OCI-LY1 (cell line): ENCODE data around the gene TMED10.

Source experiments
- H2AFZ ChIP-seq: fragments of 200-600 bp; sonication (generic), shearing (Covaris generic); 2 replicates; pipeline ENCODE4 v1.6.0; 2014; ENCODE audit warnings: antibody characterized with exemption, mild to moderate bottlenecking, low read length
- H3F3A ChIP-seq: fragments of 200-600 bp; sonication (generic), shearing (Covaris generic); 2 replicates; pipeline ENCODE4 v1.6.0; 2014; ENCODE audit warnings: mild to moderate bottlenecking, antibody characterized with exemption, low read length, moderate library complexity; ENCODE audit not compliant: insufficient read depth
- H3K27ac ChIP-seq: fragments of 200-600 bp; sonication (generic); 2 replicates; pipeline ENCODE4 v1.5.1; 2014; ENCODE audit warnings: low read length, mixed run types, mild to moderate bottlenecking, low read depth; ENCODE audit not compliant: poor library complexity, severe bottlenecking
- H3K27me3 ChIP-seq: fragments of 200-600 bp; sonication (generic); 2 replicates; pipeline ENCODE4 v1.6.0; 2014; ENCODE audit warnings: antibody characterized with exemption, mild to moderate bottlenecking, low read length, moderate library complexity; ENCODE audit not compliant: insufficient read depth
- H3K36me3 ChIP-seq: fragments of 200-600 bp; sonication (generic); 2 replicates; pipeline ENCODE4 v1.6.1; 2014; ENCODE audit warnings: mild to moderate bottlenecking, antibody characterized with exemption, low read length, moderate library complexity, mixed read lengths; ENCODE audit not compliant: insufficient read depth
- H3K4me1 ChIP-seq: fragments of 200-600 bp; sonication (generic); 2 replicates; pipeline ENCODE4 v1.5.1; 2014; ENCODE audit warnings: mild to moderate bottlenecking, low read length, moderate library complexity; ENCODE audit not compliant: insufficient read depth, severe bottlenecking
- H3K4me2 ChIP-seq: fragments of 200-600 bp; sonication (generic), shearing (Covaris generic); 2 replicates; pipeline ENCODE4 v1.6.1; 2014; ENCODE audit warnings: low read length
- H3K4me3 ChIP-seq: fragments of 200-600 bp; sonication (generic); 2 replicates; pipeline ENCODE4 v1.5.1; 2014; ENCODE audit warnings: low read length, low read depth, mild to moderate bottlenecking, mixed read lengths; ENCODE audit not compliant: poor library complexity, severe bottlenecking
- H3K79me2 ChIP-seq: fragments of 200-600 bp; shearing (Covaris generic); 2 replicates; pipeline ENCODE4 v1.6.1; 2016; ENCODE audit warnings: mixed run types, low read length, mixed read lengths; ENCODE audit not compliant: insufficient read depth
- H3K9ac ChIP-seq: fragments of 200-600 bp; sonication (generic), shearing (Covaris generic); 2 replicates; pipeline ENCODE4 v1.6.1; 2014; ENCODE audit warnings: mild to moderate bottlenecking, low read length, mixed read lengths
- H3K9me2 ChIP-seq: fragments of 200-600 bp; sonication (generic), shearing (Covaris generic); 2 replicates; pipeline ENCODE4 v1.6.1; 2014; ENCODE audit warnings: low read depth, mild to moderate bottlenecking, low read length, mixed read lengths
- H3K9me3 ChIP-seq: fragments of 200-600 bp; shearing (Covaris generic); 2 replicates; pipeline ENCODE4 v1.6.1; 2014; ENCODE audit warnings: low read length, mixed read lengths
- H4K20me1 ChIP-seq: fragments of 200-600 bp; sonication (generic), shearing (Covaris generic); 2 replicates; pipeline ENCODE4 v1.6.0; 2016; ENCODE audit warnings: mild to moderate bottlenecking, low read length; ENCODE audit not compliant: insufficient read depth
- EZH2 ChIP-seq: fragments of 200-600 bp; sonication (generic), shearing (Covaris generic); IDR thresholded peaks from 2 replicates; pipeline ENCODE4 v1.8.0; 2017; ENCODE audit warnings: borderline replicate concordance, mixed run types, mild to moderate bottlenecking, antibody characterized with exemption, low read length, moderate library complexity, mixed read lengths
- TF ChIP-seq, protein P1 (sequence below): fragments of 200-600 bp; sonication (generic), shearing (Covaris generic); IDR thresholded peaks from 2 replicates; pipeline ENCODE4 v1.5.1; 2017; ENCODE audit warnings: mild to moderate bottlenecking, antibody characterized with exemption, low read length, moderate library complexity, mixed read lengths

The TMED10 gene

DNA sequence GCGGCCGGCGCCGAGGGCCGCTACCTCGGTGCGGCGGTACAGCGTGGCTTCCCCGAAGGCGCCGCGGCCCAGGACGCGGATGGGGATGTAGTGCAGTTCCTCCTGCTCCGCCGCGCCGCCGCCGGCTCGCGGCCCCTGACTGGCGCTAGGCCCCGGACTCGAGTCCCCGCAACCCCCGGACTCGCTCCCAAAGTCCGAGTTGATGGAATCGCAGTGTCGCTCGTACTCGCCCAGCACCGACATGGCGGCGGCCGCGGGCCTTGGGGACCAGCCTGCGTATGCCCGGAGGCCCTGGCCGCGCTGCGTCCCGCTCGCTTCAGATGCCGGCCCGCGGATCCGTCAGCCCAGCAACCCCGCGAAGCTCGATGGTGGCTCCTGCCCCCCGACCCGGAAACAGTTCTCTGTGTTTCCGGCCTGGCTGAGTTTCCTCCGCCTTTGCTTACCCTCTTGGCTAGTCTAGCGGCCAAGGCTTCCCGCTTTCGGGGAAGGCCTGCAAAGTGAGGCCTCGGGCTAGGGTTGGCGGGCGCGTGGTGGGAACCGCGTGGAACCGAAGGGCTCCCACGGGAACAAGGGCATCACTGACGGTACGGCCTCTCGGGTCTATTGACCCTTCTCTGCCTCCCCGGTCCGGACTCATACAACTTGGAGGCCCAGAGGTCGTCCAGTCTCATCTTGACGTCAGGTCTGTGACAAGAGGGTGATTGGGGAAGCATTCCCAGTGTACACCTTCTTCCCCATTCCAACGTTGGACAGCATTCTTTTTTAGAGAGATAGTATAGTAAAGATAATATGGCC lies 49.5 kb downstream of the TMED10 start, which contains the start of gene NEK9:
Gene NEK9, minus strand, starts transcription at position 370 of the 795 bp plus-strand sequence. Its CDS starts 127 bp downstream, at position 243.
- H2AFZ ChIP-seq = 0 out of 2 replicates have a peak within 1 kb of the TSS, but pooled peaks have one; percentile 2
- H3K9me3 ChIP-seq = no peaks in the 10 kb centered on the region
- no peaks in the 10 kb centered on the region for H3K9me2 ChIP-seq
- H3K9ac ChIP-seq = peak within 1 kb of the TSS; percentile 94
- TF ChIP-seq EZH2 = no peak
- TF ChIP-seq, protein P1, sequence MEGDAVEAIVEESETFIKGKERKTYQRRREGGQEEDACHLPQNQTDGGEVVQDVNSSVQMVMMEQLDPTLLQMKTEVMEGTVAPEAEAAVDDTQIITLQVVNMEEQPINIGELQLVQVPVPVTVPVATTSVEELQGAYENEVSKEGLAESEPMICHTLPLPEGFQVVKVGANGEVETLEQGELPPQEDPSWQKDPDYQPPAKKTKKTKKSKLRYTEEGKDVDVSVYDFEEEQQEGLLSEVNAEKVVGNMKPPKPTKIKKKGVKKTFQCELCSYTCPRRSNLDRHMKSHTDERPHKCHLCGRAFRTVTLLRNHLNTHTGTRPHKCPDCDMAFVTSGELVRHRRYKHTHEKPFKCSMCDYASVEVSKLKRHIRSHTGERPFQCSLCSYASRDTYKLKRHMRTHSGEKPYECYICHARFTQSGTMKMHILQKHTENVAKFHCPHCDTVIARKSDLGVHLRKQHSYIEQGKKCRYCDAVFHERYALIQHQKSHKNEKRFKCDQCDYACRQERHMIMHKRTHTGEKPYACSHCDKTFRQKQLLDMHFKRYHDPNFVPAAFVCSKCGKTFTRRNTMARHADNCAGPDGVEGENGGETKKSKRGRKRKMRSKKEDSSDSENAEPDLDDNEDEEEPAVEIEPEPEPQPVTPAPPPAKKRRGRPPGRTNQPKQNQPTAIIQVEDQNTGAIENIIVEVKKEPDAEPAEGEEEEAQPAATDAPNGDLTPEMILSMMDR = no peak
- peak within 1 kb of the TSS; percentile 53 for H3K27ac ChIP-seq
- no peaks in the 10 kb centered on the region for H3F3A ChIP-seq
- H4K20me1 ChIP-seq = no peaks in the 10 kb centered on the region
- H3K36me3 ChIP-seq = peaks cover 8% of the 10 kb centered on the region; the same call in 1 of the 2 replicates
- no peaks in the 10 kb centered on the region for H3K27me3 ChIP-seq
- peaks cover 32% of the 10 kb centered on the region for H3K79me2 ChIP-seq
- peak within 1 kb of the TSS; percentile 100 for H3K4me2 ChIP-seq
- H3K4me3 ChIP-seq = peak within 1 kb of the TSS; percentile 91
- peaks cover 40% of the 10 kb centered on the region for H3K4me1 ChIP-seq

DNA sequence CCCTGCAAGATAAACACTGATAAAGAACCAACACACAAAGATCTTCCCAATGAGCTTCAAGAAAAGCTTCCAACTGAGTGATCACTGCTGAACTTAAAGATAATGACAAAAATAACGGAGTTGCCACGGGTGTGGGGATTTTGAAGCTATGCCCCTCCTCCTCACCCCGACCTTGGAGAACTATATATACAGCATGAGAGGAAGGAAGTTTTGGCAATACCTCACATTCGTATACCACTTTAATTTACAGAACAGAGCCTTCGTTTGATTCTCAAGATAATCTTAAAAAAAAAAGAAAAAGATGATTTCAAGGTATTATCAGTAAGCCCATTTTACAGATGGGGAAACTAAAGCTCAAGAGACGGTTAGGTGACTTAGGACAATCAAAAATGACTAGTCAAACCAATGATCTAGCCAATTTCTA lies 50.3 kb downstream of the TMED10 start:
- peak overlapping the region; percentile 91 for H3K4me3 ChIP-seq
- H3K27me3 ChIP-seq = no peaks in the 10 kb centered on the region
- no peaks in the 10 kb centered on the region for H3K9me3 ChIP-seq
- peak overlapping the region; percentile 53 for H3K27ac ChIP-seq
- peak overlapping the region; percentile 100 for H3K4me2 ChIP-seq
- peaks cover 8% of the 10 kb centered on the region; the same call in 1 of the 2 replicates for H3K36me3 ChIP-seq
- H2AFZ ChIP-seq = no peak overlapping the region
- peaks cover 32% of the 10 kb centered on the region for H3K79me2 ChIP-seq
- TF ChIP-seq, protein P1 = no peak
- TF ChIP-seq EZH2 = no peak
- peaks cover 40% of the 10 kb centered on the region for H3K4me1 ChIP-seq
- H3F3A ChIP-seq = no peaks in the 10 kb centered on the region
- no peaks in the 10 kb centered on the region for H3K9me2 ChIP-seq
- no peaks in the 10 kb centered on the region for H4K20me1 ChIP-seq
- peak overlapping the region; percentile 94 for H3K9ac ChIP-seq

DNA sequence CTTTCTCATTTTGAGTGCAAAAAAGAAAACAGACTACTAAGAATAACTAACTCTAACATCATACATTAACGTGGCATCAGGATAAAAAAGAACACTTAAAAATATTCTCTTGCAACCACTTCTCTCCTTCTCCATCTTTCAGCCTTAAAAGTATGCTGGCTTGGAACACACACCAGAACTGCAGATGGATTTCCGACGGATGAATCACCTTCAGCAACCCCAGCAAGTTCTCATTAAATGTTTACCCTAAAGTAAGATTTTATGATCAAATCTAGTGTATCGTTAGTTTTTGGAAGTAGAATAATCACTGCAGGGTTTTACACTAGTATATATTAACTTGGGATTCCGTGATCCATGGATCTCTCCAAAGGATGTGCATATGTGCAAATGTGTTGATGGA lies 50.8 kb downstream of the TMED10 start:
- no peaks in the 10 kb centered on the region for H3K27me3 ChIP-seq
- no peak overlapping the region for H2AFZ ChIP-seq
- H3K9me3 ChIP-seq = no peaks in the 10 kb centered on the region
- peaks cover 40% of the 10 kb centered on the region for H3K4me1 ChIP-seq
- peak overlapping the region; percentile 91 for H3K4me3 ChIP-seq
- peaks cover 32% of the 10 kb centered on the region for H3K79me2 ChIP-seq
- H4K20me1 ChIP-seq = no peaks in the 10 kb centered on the region
- no peak for TF ChIP-seq EZH2
- TF ChIP-seq, protein P1 = no peak
- H3K36me3 ChIP-seq = peaks cover 13% of the 10 kb centered on the region; the same call in 1 of the 2 replicates
- H3K9me2 ChIP-seq = no peaks in the 10 kb centered on the region
- H3K4me2 ChIP-seq = peak overlapping the region; percentile 100
- H3K27ac ChIP-seq = no peak overlapping the region
- H3F3A ChIP-seq = no peaks in the 10 kb centered on the region
- H3K9ac ChIP-seq = peak overlapping the region; percentile 94
